H1 (cell line): Measurements from ENCODE around the gene RILPL1. TPM values are rescaled to one million over a fixed set of nuclear protein-coding genes. Genes with fewer than 3 reads are reported as not detected.

ENCODE experiments used
- EGR1 ChIP-seq: IDR thresholded peaks from 2 replicates; pipeline ENCODE4 v1.6.1; 2011; ENCODE audit warnings: low read depth, low read length, borderline replicate concordance
- RXRA ChIP-seq: IDR thresholded peaks from 2 replicates; pipeline ENCODE4 v1.6.1; 2011; ENCODE audit warnings: low read depth, mild to moderate bottlenecking, low read length, moderate library complexity; ENCODE audit not compliant: insufficient read depth
- SAP30 ChIP-seq: fragments of 300-600 bp; sonication (generic); IDR thresholded peaks from 2 replicates; pipeline ENCODE4 v1.7.1; 2012; ENCODE audit warnings: low read length, moderate library complexity, mild to moderate bottlenecking, inconsistent platforms; ENCODE audit not compliant: insufficient read depth, insufficient replicate concordance
- SP4 ChIP-seq: IDR thresholded peaks from 2 replicates; pipeline ENCODE4 v1.6.1; 2012; ENCODE audit warnings: low read length, inconsistent platforms
- TEAD4 ChIP-seq: IDR thresholded peaks from 2 replicates; pipeline ENCODE4 v1.6.1; 2012; ENCODE audit warnings: low read depth, low read length, inconsistent platforms, mixed read lengths
- polyA plus RNA-seq, 7 experiments: library from polyadenylated mRNA; depleted of rRNA in 3 of 7; stranded (reverse) in 5 of 7; unstranded in 2 of 7; fragments of >200 nt in 5 of 7; fragments of 200-250 nt in 2 of 7; gene quantifications; 1 replicate in 5 of 7; 2 replicates in 1 of 7; 4 replicates in 1 of 7; pipeline versions ENCODE4 v1.2.1 to v1.2.3, GENCODE V29; 2011 to 2013; ENCODE audit warnings: missing spikeins in 2 of 7, mixed read lengths in 2 of 7
- total RNA-seq: library from RNA; stranded (reverse); fragmentation: NEBNext Ultra II Directional; extraction: Animal tissue kit (Norgen Biotek cat#: 25700); gene quantifications from 2 replicates; pipeline ENCODE4 v1.2.1, GENCODE V29; 2021
- TF ChIP-seq, protein P1 (sequence below): fragments of 300-600 bp; sonication (generic); IDR thresholded peaks from 2 replicates; pipeline ENCODE4 v1.7.1; 2012; ENCODE audit warnings: low read length, moderate library complexity, mild to moderate bottlenecking, inconsistent platforms; ENCODE audit not compliant: insufficient replicate concordance

Gene RILPL1
- total and polyA plus RNA-seq, 2 of the 8 experiments (the other 6 are each of a cell fraction or from before 2014, with no cell fraction given), result 6.7 to 9.4 TPM

DNA sequence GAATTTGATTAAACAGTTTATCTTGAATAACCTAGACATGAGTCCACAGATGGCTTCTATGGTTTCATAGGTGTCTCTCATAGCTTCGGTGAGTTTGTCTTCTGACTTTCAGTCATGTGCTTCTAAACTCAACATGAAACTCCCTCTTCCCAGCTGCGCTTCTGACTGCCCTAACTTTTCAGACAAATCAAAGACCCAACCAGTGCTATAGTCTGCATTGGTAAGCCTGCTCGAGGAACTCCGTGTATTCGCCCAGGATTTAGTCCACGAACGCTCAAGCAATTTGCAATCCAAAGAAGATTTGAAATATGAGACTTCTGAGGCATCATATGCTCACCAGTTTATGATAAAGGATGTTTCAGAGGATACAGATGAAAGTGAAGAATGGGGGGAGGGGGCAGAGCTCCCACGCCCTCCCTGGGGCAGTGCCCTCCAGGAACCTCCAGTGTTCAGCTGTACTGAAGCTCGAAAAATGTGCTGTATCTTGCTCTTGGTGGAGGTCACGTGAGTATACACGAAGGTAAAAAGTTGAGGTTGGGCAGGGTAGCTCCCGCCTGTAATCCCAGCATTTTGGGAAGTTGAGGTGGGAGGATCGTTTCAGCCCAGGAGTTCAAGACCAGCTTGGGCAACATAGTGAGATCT lies 91.9 kb downstream of the RILPL1 start (continued):
- TF ChIP-seq SP4 (no peak), RXRA (no peak), TEAD4 (no peak), SAP30 (no peak), EGR1 (no peak)
- TF ChIP-seq, protein P1, sequence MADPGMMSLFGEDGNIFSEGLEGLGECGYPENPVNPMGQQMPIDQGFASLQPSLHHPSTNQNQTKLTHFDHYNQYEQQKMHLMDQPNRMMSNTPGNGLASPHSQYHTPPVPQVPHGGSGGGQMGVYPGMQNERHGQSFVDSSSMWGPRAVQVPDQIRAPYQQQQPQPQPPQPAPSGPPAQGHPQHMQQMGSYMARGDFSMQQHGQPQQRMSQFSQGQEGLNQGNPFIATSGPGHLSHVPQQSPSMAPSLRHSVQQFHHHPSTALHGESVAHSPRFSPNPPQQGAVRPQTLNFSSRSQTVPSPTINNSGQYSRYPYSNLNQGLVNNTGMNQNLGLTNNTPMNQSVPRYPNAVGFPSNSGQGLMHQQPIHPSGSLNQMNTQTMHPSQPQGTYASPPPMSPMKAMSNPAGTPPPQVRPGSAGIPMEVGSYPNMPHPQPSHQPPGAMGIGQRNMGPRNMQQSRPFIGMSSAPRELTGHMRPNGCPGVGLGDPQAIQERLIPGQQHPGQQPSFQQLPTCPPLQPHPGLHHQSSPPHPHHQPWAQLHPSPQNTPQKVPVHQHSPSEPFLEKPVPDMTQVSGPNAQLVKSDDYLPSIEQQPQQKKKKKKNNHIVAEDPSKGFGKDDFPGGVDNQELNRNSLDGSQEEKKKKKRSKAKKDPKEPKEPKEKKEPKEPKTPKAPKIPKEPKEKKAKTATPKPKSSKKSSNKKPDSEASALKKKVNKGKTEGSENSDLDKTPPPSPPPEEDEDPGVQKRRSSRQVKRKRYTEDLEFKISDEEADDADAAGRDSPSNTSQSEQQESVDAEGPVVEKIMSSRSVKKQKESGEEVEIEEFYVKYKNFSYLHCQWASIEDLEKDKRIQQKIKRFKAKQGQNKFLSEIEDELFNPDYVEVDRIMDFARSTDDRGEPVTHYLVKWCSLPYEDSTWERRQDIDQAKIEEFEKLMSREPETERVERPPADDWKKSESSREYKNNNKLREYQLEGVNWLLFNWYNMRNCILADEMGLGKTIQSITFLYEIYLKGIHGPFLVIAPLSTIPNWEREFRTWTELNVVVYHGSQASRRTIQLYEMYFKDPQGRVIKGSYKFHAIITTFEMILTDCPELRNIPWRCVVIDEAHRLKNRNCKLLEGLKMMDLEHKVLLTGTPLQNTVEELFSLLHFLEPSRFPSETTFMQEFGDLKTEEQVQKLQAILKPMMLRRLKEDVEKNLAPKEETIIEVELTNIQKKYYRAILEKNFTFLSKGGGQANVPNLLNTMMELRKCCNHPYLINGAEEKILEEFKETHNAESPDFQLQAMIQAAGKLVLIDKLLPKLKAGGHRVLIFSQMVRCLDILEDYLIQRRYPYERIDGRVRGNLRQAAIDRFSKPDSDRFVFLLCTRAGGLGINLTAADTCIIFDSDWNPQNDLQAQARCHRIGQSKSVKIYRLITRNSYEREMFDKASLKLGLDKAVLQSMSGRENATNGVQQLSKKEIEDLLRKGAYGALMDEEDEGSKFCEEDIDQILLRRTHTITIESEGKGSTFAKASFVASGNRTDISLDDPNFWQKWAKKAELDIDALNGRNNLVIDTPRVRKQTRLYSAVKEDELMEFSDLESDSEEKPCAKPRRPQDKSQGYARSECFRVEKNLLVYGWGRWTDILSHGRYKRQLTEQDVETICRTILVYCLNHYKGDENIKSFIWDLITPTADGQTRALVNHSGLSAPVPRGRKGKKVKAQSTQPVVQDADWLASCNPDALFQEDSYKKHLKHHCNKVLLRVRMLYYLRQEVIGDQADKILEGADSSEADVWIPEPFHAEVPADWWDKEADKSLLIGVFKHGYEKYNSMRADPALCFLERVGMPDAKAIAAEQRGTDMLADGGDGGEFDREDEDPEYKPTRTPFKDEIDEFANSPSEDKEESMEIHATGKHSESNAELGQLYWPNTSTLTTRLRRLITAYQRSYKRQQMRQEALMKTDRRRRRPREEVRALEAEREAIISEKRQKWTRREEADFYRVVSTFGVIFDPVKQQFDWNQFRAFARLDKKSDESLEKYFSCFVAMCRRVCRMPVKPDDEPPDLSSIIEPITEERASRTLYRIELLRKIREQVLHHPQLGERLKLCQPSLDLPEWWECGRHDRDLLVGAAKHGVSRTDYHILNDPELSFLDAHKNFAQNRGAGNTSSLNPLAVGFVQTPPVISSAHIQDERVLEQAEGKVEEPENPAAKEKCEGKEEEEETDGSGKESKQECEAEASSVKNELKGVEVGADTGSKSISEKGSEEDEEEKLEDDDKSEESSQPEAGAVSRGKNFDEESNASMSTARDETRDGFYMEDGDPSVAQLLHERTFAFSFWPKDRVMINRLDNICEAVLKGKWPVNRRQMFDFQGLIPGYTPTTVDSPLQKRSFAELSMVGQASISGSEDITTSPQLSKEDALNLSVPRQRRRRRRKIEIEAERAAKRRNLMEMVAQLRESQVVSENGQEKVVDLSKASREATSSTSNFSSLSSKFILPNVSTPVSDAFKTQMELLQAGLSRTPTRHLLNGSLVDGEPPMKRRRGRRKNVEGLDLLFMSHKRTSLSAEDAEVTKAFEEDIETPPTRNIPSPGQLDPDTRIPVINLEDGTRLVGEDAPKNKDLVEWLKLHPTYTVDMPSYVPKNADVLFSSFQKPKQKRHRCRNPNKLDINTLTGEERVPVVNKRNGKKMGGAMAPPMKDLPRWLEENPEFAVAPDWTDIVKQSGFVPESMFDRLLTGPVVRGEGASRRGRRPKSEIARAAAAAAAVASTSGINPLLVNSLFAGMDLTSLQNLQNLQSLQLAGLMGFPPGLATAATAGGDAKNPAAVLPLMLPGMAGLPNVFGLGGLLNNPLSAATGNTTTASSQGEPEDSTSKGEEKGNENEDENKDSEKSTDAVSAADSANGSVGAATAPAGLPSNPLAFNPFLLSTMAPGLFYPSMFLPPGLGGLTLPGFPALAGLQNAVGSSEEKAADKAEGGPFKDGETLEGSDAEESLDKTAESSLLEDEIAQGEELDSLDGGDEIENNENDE, result no peak
